K562 (cell line): Measurements from ENCODE around the gene PPM1G. TPM values are rescaled to one million over a fixed set of nuclear protein-coding genes. Genes with fewer than 3 reads are reported as not detected.

Experiments used
- ATAC-seq: fragments of 200-7000 bp; cut with Tn5 transposase; 3 replicates; pipeline ENCODE4 v1.9.1; 2020; ENCODE audit warnings: moderate library complexity
- BruUV-seq: library from RNA; stranded (reverse); fragments of 400-500 nt; replicated peaks from 2 replicates; lab custom pipeline; 2021; lab: Mats Ljungman, UMichigan
- CTCF ChIA-PET: fragments of 300-600 bp; formaldehyde crosslinking; extraction: SDS; loops from one replicate; lab custom pipeline; 2021; ENCODE audit warnings: low intra/inter-chr PET ratio; lab: Yijun Ruan, JAX
- POLR2A ChIA-PET: fragments of 300-600, 350-650 bp; sonication (Branson Sonifier 250); formaldehyde crosslinking; extraction: SDS; loops from one replicate; lab custom pipeline; 2021; ENCODE audit warnings: antibody characterized with exemption, inconsistent platforms; lab: Yijun Ruan, JAX
- DNase-seq, 4 experiments: peaks; one replicate each; pipeline versions ENCODE4 v3.0.0 to v3.0.0-alpha.2; 2011 to 2018; ENCODE audit warnings: low spot score in 3 of 4, mixed read lengths in 3 of 4; ENCODE audit errors: extremely low read depth in 1 of 4
- FAIRE-seq: peaks from 2 replicates; lab custom pipeline; 2011; peaks lifted over from hg19 to GRCh38; lab: Jason Lieb, UNC
- H2AFZ ChIP-seq: 2 replicates; pipeline ENCODE4 v1.6.0; 2011; ENCODE audit warnings: low read depth, low read length, control low read depth, inconsistent platforms
- H3K27ac ChIP-seq: fragments of 200-600 bp; 3 replicates; pipeline ENCODE4 v1.8.0; 2011; ENCODE audit warnings: low read depth, mild to moderate bottlenecking, control low read depth, inconsistent platforms, low read length, moderate library complexity, mixed read lengths; ENCODE audit errors: extremely low read depth
- H3K27me3 ChIP-seq, 2 experiments: fragments of 300-600 bp in 1 of 2; 2 replicates in 1 of 2; 3 replicates in 1 of 2; pipeline versions ENCODE4 v1.6.0 to v1.8.0; 2011; ENCODE audit warnings: inconsistent platforms in 2 of 2, low read length in 2 of 2, mild to moderate bottlenecking in 1 of 2, mixed read lengths in 1 of 2, moderate library complexity in 1 of 2; ENCODE audit not compliant: control insufficient read depth in 2 of 2, insufficient read depth in 2 of 2
- H3K36me3 ChIP-seq: fragments of 300-600 bp; 3 replicates; pipeline ENCODE4 v1.8.0; 2011; ENCODE audit warnings: mild to moderate bottlenecking, low read length, inconsistent platforms; ENCODE audit not compliant: control insufficient read depth, insufficient read depth
- H3K4me1 ChIP-seq, 2 experiments: fragments of 200-600 bp in 1 of 2; replicated peaks in 1 of 2; 2 replicates in 1 of 2; 3 replicates in 1 of 2; pipeline versions ENCODE4 v1.5.1 to v1.8.0; 2011; ENCODE audit warnings: inconsistent platforms in 2 of 2, low read length in 2 of 2, mild to moderate bottlenecking in 1 of 2, mixed read lengths in 1 of 2, moderate library complexity in 1 of 2; ENCODE audit not compliant: control insufficient read depth in 2 of 2, insufficient read depth in 2 of 2
- H3K4me2 ChIP-seq: 2 replicates; pipeline ENCODE4 v1.6.1; 2011; ENCODE audit warnings: low read length, control low read depth, inconsistent platforms, mixed read lengths; ENCODE audit not compliant: insufficient read depth
- H3K4me3 ChIP-seq: fragments of 200-600 bp; sonication (generic), shearing (Covaris generic); 2 replicates; pipeline ENCODE4 v1.5.1; 2016; ENCODE audit warnings: control low read depth, inconsistent platforms
- H3K79me2 ChIP-seq: fragments of 200-600 bp; 3 replicates; pipeline ENCODE4 v1.8.0; 2011; ENCODE audit warnings: low read length, inconsistent platforms; ENCODE audit not compliant: control insufficient read depth, insufficient read depth
- H3K9ac ChIP-seq, 2 experiments: 2 replicates each; pipeline versions ENCODE4 v1.6.0 to v1.6.1; 2011; ENCODE audit warnings: low read depth in 2 of 2, low read length in 2 of 2, control low read depth in 1 of 2, inconsistent platforms in 1 of 2, mild to moderate bottlenecking in 1 of 2, mixed read lengths in 1 of 2; ENCODE audit not compliant: insufficient read depth in 1 of 2
- H3K9me1 ChIP-seq: one replicate; pipeline ENCODE4 v1.6.0; 2011; ENCODE audit warnings: inconsistent platforms, mild to moderate bottlenecking, low read length, moderate library complexity; ENCODE audit not compliant: control insufficient read depth, insufficient read depth
- H3K9me3 ChIP-seq: replicated peaks from 2 replicates; pipeline ENCODE4 v1.5.1; 2011; ENCODE audit warnings: low read depth, low read length, inconsistent platforms; ENCODE audit not compliant: control insufficient read depth, insufficient read depth
- H4K20me1 ChIP-seq: replicated peaks from 2 replicates; pipeline ENCODE4 v1.6.1; 2011; ENCODE audit warnings: low read length, inconsistent platforms, mixed read lengths; ENCODE audit not compliant: control insufficient read depth, insufficient read depth
- BRD9 ChIP-seq: fragments of 450-650 bp; IDR thresholded peaks from 2 replicates; pipeline ENCODE4 v1.6.1; 2018; ENCODE audit warnings: low read depth; ENCODE audit not compliant: partially characterized antibody
- E2F3 ChIP-seq: fragments of 250-450 bp; sonication (Bioruptor Pico); IDR thresholded peaks from 2 replicates; pipeline ENCODE4 v1.4.0; 2020; ENCODE audit warnings: mild to moderate bottlenecking
- ELF4 ChIP-seq: fragments of 450-650 bp; formaldehyde crosslinking; IDR thresholded peaks from 2 replicates; pipeline ENCODE4 v1.4.0; 2022; ENCODE audit warnings: missing genetic modification characterization
- ERF ChIP-seq: fragments of 450-650 bp; formaldehyde crosslinking; IDR thresholded peaks from 2 replicates; pipeline ENCODE4 v1.4.0; 2020; ENCODE audit warnings: mild to moderate bottlenecking, mixed read lengths
- HDAC6 ChIP-seq: IDR thresholded peaks from 2 replicates; pipeline ENCODE4 v1.6.1; 2012; ENCODE audit warnings: low read depth, mild to moderate bottlenecking, control low read depth, inconsistent platforms, low read length, moderate library complexity
- KDM5B ChIP-seq: fragments of 200-600 bp; sonication (generic); IDR thresholded peaks from 2 replicates; pipeline ENCODE4 v1.6.1; 2012; ENCODE audit warnings: low read depth, mild to moderate bottlenecking, moderate library complexity, low read length, control low read depth, inconsistent platforms; ENCODE audit not compliant: insufficient replicate concordance
- MEF2D ChIP-seq: conservative IDR thresholded peaks from 2 replicates; pipeline ENCODE4 v1.6.1; 2016; ENCODE audit warnings: low read depth, missing genetic modification characterization, missing compliant biosample characterization
- MTA1 ChIP-seq: fragments of 450-650 bp; IDR thresholded peaks from 2 replicates; pipeline ENCODE4 v1.6.1; 2017; ENCODE audit warnings: borderline replicate concordance
- PPARD ChIP-seq: fragments of 250-450 bp; sonication (Bioruptor Pico); IDR thresholded peaks from 2 replicates; pipeline ENCODE4 v1.8.0; 2022; ENCODE audit warnings: inconsistent platforms, mild to moderate bottlenecking, moderate library complexity
- PTTG1 ChIP-seq: fragments of 450-650 bp; IDR thresholded peaks from 2 replicates; pipeline ENCODE4 v1.6.1; 2016; ENCODE audit warnings: low read depth, mild to moderate bottlenecking, missing genetic modification characterization, missing compliant biosample characterization
- SMAD2 ChIP-seq: fragments of 150-350 bp; IDR thresholded peaks from 2 replicates; pipeline ENCODE4 v1.6.1; 2014; ENCODE audit warnings: low read depth, mild to moderate bottlenecking, low read length
- SMARCE1 ChIP-seq: fragments of 450-650 bp; IDR thresholded peaks from 2 replicates; pipeline ENCODE4 v1.7.1; 2016; ENCODE audit warnings: mild to moderate bottlenecking
- SNRNP70 ChIP-seq: fragments of 200-400 bp; formaldehyde crosslinking; optimal IDR thresholded peaks from 2 replicates; pipeline ENCODE3; 2017; ENCODE audit warnings: low read depth, low read length
- TRIM28 ChIP-seq: fragments of 450-650 bp; IDR thresholded peaks from 2 replicates; pipeline ENCODE4 v1.6.1; 2017
- ZBTB7A ChIP-seq: IDR thresholded peaks from 2 replicates; pipeline ENCODE4 v1.6.1; 2011; ENCODE audit warnings: low read depth, mild to moderate bottlenecking, low read length, moderate library complexity, borderline replicate concordance; ENCODE audit not compliant: control insufficient read depth
- ZNF12 ChIP-seq: sonication (generic); formaldehyde crosslinking; IDR thresholded peaks from 2 replicates; pipeline ENCODE4 v1.4.0; 2020; ENCODE audit warnings: mild to moderate bottlenecking, missing genetic modification reagents
- ZNF253 ChIP-seq: fragments of 250-450 bp; sonication (Bioruptor Pico); conservative IDR thresholded peaks from 2 replicates; pipeline ENCODE4 v1.6.1; 2021; ENCODE audit warnings: mild to moderate bottlenecking
- ZNF785 ChIP-seq: fragments of 250-450 bp; sonication (Bioruptor Pico); IDR thresholded peaks from 2 replicates; pipeline ENCODE4 v1.4.0; 2020; ENCODE audit warnings: mild to moderate bottlenecking
- WGBS: fragments of 100-300 bp; shearing (Covaris generic); methylation state at CpG from one replicate; pipeline ENCODE4 v1.1.6; 2016; ENCODE audit warnings: low coverage, mixed read lengths; ENCODE audit not compliant: insufficient coverage; ENCODE audit errors: missing lambda C conversion rate; 5-methylcytosine and 5-hydroxymethylcytosine counted together
- in situ Hi-C: fragments of 300-500 bp; cut with MboI; formaldehyde crosslinking; loops from 4 replicates; pipeline ENCODE4 v1.15.0; 2018; ENCODE audit warnings: inconsistent platforms, mixed read lengths
- intact Hi-C: fragments of 100-400 bp; cut with micrococcal nuclease; formaldehyde crosslinking; loops from 2 replicates; pipeline ENCODE4 v1.14.2; 2022
- polyA plus RNA-seq, 8 experiments: library from polyadenylated mRNA; depleted of rRNA in 4 of 8; stranded (reverse) in 5 of 8; unstranded in 3 of 8; fragments of >200 nt; fragmentation: Nextera tagmentation in 2 of 8; fragmentation: Illumina TruSeq in 1 of 8; extraction: Ambion mirVana in 2 of 8; extraction: Trizol in 1 of 8; gene quantifications; 2 replicates each; pipeline versions ENCODE4 v1.2.1 to v1.2.3, GENCODE V29; 2011 to 2014; ENCODE audit warnings: inconsistent platforms in 1 of 8, missing spikeins in 1 of 8
- total RNA-seq, 7 experiments: library from RNA; depleted of rRNA in 6 of 7; stranded (reverse); fragments of >200 nt in 6 of 7; fragmentation: Illumina TruSeq in 2 of 7; extraction: Trizol in 2 of 7; gene quantifications; 2 replicates each; pipeline versions ENCODE4 v1.2.1 to v1.2.3, GENCODE V29; 2011 to 2021; ENCODE audit warnings: low replicate concordance in 1 of 7
- TF ChIP-seq, protein P1 (sequence below): sonication (generic); formaldehyde crosslinking; IDR thresholded peaks from 2 replicates; pipeline ENCODE4 v1.8.0; 2022; ENCODE audit warnings: mild to moderate bottlenecking, missing genetic modification reagents
- TF ChIP-seq, protein P2 (sequence below), 2 experiments: IDR thresholded peaks; 2 replicates each; pipeline ENCODE4 v1.6.1; 2011; ENCODE audit warnings: borderline replicate concordance in 1 of 2, control low read depth in 1 of 2, low read depth in 1 of 2, low read length in 1 of 2, mild to moderate bottlenecking in 1 of 2, mixed read lengths in 1 of 2, moderate library complexity in 1 of 2; ENCODE audit not compliant: insufficient read depth in 1 of 2, insufficient read length in 1 of 2, poor library complexity in 1 of 2, severe bottlenecking in 1 of 2; ENCODE audit errors: extremely low read depth in 1 of 2

Gene PPM1G
- total and polyA plus RNA-seq, 9 of the 15 experiments (the other 6 are each of a cell fraction or from before 2014, with no cell fraction given), result 61.7 to 230 (median 153) TPM

DNA sequence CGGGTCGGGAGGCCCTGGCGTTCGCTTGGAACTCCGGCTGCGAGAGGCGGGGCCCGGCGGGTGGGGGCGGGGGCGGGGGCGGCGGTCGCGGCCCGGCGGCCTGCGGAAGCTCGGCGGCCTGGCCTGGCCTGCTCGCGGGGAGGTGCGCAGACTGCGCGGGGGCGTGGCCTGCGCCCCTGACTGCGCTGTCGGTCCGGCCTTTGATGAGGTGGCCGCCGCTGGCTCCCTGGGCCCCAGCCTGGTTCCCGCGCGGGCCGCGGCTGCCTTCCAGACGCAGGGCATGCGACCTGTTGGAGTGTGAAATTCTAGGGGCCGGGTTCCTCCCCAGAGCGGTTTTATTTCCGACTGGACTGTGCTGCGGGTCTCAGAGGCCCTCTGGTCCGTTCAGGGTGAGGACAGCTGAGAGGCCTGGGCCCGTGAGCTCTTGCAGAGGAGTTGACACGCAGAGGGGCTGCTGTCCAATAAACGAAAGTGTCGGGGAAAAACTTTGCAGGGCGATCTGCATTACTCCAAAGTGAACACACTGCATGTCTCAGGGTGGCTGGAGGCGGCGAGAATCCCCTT, 19.7 kb upstream of the PPM1G start (continued):
- no peak for TF ChIP-seq ERF (CRISPR knock-in tag)
- no peak for TF ChIP-seq SMARCE1
- TF ChIP-seq SMAD2, result no peak
- TF ChIP-seq ZNF785 (CRISPR knock-in tag), result no peak
- no peak for TF ChIP-seq HDAC6
- no peak for TF ChIP-seq MEF2D (tag)
- no peak for TF ChIP-seq ZNF253 (CRISPR knock-in tag)

DNA sequence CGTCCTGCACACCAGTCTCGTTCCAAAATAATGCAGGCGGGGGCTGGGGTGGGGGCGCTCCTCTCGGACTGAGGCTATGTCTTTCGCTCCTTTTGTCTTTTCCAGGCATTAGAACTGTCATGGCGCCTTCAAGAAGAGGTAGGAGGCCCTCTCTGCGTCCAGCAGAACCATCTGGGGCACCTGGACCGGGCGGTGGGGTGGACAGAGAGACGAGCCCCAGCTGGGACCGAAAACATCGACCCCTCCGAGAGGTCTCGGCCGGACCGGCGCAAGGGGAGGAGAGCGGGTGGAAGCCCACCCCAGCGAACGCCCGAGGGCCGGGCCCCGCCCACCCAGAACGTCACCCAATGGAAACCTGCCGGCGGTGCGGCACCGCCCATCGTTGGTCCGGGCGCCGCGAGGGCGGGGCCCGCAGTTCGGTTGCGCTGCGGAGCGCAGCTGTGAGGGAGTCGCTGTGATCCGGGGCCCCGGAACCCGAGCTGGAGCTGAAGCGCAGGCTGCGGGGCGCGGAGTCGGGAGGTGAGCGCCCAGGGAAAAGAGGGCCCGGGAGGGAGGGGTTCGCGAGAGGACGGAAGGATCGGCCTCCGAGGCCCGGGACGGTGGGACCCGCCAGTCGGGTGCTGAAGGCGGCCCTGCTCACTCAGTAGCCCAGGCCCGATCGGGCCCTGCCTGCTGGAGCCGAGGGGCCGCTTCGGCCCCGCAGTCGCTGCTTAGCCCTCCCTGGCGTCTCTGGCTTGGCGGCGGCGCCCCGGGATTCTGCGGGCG, 19.0 kb upstream of the PPM1G start, which contains the start of gene NRBP1:
Gene NRBP1, plus strand, starts transcription at position 419 of the 765 bp plus-strand sequence. CDS start 4,643 bp downstream, outside the sequence.
- WGBS, result under 1% methylated on average over 32 of the region's 75 CpGs
- Histone ChIP-seq H3K9me3 (no peaks in the 10 kb centered on the region), H3K9ac (peak within 1 kb of the TSS; percentile 90 to 97), H2AFZ (peak within 1 kb of the TSS; percentile 97), H3K27me3 (no peaks in the 10 kb centered on the region), H3K36me3 (peaks cover 17% of the 10 kb centered on the region), H3K4me2 (peak within 1 kb of the TSS; percentile 76), H4K20me1 (no peaks in the 10 kb centered on the region), H3K4me3 (peak within 1 kb of the TSS; percentile 96), H3K79me2 (peaks cover 40% of the 10 kb centered on the region), H3K9me1 (no peaks in the 10 kb centered on the region), H3K27ac (peak within 1 kb of the TSS; percentile 91), H3K4me1 (peaks cover 18% of the 10 kb centered on the region in 2 experiments; a peak in 4 of 5 replicates)
- FAIRE-seq (peak; percentile 86), ATAC-seq (peak; percentile 94), DNase-seq (peak; percentile 93 to 98 (median 95))
- in situ Hi-C loops, result no loop called here
- intact Hi-C loops, result loop anchor here (5.0 kb wide), 2 partner anchors 59 to 154 kb away; partner anchors contain the start of genes IFT172 and ZNF512
- ChIA-PET POLR2A (interaction anchor here (0.6 to 5.5 kb wide), 13 partner anchors 11 to 635 kb away, joined by 3 to 58 read pairs (median 3); partner anchors contain the start of genes EIF2B4 and PPM1G), CTCF (interaction anchor here (0.6 to 1.1 kb wide), 3 partner anchors 20 to 25 kb away, joined by 3 to 4 read pairs (median 3); no protein-coding TSS in a partner anchor)
- no TSS peak for BruUV-seq
- TF ChIP-seq, protein P1, sequence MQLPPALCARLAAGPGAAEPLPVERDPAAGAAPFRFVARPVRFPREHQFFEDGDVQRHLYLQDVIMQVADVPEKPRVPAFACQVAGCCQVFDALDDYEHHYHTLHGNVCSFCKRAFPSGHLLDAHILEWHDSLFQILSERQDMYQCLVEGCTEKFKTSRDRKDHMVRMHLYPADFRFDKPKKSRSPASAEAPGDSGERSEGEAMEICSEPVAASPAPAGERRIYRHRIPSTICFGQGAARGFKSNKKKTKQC (CRISPR knock-in tag), result no peak
- TF ChIP-seq PTTG1 (tag), result no peak
- no peak for TF ChIP-seq PPARD
- TF ChIP-seq, protein P2, sequence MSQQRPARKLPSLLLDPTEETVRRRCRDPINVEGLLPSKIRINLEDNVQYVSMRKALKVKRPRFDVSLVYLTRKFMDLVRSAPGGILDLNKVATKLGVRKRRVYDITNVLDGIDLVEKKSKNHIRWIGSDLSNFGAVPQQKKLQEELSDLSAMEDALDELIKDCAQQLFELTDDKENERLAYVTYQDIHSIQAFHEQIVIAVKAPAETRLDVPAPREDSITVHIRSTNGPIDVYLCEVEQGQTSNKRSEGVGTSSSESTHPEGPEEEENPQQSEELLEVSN (IDR thresholded peaks at IDR 0.05; ENCODE audit: borderline replicate concordance in 1 of 2, extremely low read depth in 1 of 2, insufficient read depth in 1 of 2, insufficient read length in 1 of 2, low read depth in 1 of 2, low read length in 1 of 2, poor library complexity in 1 of 2, severe bottlenecking in 1 of 2), result peak in 1 of 2 experiments; percentile 9
- TF ChIP-seq KDM5B, result peak; percentile 93
- no peak for TF ChIP-seq BRD9
- no peak for TF ChIP-seq E2F3
- no peak for TF ChIP-seq TRIM28
- TF ChIP-seq ELF4 (CRISPR knock-in tag), result no peak
- TF ChIP-seq ZBTB7A, result peak; percentile 90
- TF ChIP-seq ZNF12 (CRISPR knock-in tag), result no peak
- no peak for TF ChIP-seq MTA1
- no peak for TF ChIP-seq SNRNP70
